ENCODE results near the gene PAPPA2. TPM values are rescaled to one million over a fixed set of nuclear protein-coding genes. Genes with fewer than 3 reads are reported as not detected.

Gene PAPPA2
- total RNA-seq, 2 experiments from 2014 or later: 0.03 to 0.05 TPM

DNA sequence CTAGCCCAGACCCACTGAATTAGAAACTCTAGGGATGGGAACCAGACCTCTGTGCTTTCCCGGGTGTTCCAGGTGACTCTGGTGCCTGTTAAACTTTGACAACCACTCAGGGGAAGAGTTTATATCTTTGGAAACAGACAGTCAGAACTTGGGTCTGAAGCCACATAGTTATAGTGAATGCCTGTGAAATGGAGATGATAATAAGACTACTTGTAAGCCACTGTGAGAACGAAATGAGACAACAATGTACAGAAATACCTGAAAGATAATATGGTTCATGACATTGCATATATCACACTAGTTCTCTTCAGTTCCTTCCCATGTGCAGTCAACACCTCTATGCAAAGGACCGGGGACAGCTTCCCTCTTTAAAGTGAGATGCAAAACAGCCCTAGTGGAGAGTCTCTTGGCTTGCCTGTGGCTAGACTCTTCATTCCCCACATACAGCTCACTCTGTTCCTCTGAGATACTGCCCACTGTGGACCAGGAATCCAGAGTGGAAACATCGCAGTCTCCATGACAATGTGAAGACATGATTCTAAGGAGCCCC, 414.1 kb downstream of the PAPPA2 start:
- H3K27ac Mint-ChIP-seq: no peak overlapping the region
- H3K4me1 Mint-ChIP-seq (ENCODE audit: low read depth): no peaks in the 10 kb centered on the region
- no peaks in the 10 kb centered on the region for H3K36me3 Mint-ChIP-seq (ENCODE audit: low read depth)
- H3K27me3 Mint-ChIP-seq (ENCODE audit: low read depth): no peaks in the 10 kb centered on the region
- H3K9me3 Mint-ChIP-seq (ENCODE audit: insufficient read depth): no peaks in the 10 kb centered on the region
- no peak for ATAC-seq
- POLR2A ChIA-PET: no interaction called here
- no peak for DNase-seq
- CTCF ChIA-PET: no interaction called here
- H3K4me3 Mint-ChIP-seq: no peak overlapping the region

DNA sequence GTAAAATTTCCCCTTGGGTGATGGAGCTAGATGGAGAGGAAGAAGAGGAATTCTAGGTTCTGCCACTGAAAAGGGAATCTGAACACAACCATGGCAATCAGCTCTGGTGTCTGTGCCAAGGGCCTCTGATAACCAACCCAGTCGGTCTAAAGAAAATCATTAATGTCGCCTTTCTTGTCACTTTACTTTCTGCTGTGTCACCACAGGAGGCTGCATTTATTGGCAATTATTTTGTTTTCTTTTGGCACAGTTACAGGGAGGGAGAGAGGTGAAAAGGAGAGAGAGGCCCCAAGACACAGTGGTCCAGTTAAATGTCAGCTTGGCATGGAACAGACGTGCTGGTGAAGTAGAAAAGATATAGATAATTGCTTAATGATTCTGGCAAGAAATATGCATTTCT, 414.6 kb downstream of the PAPPA2 start:
- ATAC-seq: no peak
- Mint-ChIP-seq H3K9me3 (ENCODE audit: insufficient read depth) (no peaks in the 10 kb centered on the region), H3K27me3 (ENCODE audit: low read depth) (no peaks in the 10 kb centered on the region), H3K4me1 (ENCODE audit: low read depth) (no peaks in the 10 kb centered on the region), H3K27ac (no peak overlapping the region), H3K4me3 (no peak overlapping the region), H3K36me3 (ENCODE audit: low read depth) (no peaks in the 10 kb centered on the region)
- DNase-seq: no peak
- ChIA-PET POLR2A (no interaction called here), CTCF (no interaction called here)

DNA sequence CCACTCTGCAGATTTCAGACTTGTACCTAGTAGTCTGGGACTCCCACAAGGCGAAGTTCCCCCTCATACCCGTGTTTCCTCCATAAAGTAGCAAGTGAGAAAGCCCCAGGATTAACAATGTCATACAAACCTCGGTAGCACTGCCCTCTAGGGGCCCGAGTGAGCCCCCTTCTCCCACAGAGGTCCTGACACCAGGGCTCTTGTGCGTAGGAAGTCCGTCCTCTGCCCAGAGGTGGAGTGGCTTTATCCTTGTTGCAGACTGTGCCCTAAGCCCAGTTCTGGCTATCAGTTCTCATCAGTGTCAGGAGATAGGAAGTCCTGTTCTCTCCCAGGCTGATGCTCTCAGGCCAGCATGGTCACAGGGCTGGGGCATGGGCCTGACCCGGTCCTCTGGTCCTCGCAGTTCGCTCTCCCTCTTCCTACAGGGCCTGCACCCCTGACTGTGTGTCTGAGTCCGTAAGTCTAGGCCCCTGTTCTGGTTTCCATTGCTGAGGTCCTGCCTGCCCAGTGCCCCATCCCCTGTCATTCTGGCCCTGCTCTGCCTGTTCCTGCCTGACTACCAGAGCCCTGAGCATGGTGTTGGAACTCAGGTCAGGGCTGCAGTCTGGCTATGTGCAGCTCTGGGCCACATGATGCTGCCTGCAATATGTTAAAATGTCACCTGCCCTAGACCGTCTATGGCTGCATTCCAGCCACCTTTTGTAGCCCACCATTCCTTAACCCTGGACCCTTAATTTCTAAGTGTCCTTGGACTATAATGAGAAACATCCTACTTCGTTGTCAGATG, 416.0 kb downstream of the PAPPA2 start:
- no peak for ATAC-seq

DNA sequence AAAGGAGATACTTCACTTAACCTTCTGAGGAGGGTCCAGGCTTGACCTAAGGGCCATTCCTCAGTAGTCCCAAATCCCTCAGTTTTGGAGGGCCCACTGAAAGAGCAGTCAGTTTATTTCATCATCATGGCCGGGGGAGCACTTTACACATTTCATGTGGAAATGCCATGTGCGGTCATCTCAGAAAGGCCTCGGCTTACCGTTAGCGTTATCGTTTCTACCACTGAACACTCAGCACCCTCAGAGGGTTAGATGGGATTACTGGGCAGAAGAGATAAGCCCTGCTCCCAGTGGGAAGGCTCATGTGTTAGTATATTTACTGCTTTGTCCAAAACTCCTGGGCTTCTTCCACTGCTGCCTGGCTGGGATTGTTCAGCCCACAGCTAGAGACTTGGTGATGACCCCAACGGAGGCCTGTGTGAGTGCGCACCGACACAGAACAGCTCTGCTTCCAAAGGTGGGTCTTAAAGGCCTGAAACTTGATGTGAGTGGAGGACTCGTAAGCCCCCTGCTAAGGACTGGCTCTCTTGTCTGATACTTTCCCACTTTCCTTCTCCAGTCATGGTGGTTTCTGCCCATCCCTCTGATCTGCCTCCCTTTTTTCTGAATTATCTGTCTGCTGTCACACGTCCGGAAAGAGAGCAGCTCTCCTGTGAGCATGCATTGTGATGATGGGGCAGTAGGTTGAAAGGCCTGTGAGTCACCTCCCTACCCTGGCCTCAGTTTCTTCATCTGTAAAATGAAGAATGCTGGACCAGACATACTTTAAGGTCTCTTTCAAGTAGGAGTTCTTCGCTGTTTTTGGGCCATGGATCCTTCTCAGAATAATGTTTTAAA, 417.0 kb downstream of the PAPPA2 start:
- Mint-ChIP-seq H3K27me3 (ENCODE audit: low read depth) (no peaks in the 10 kb centered on the region), H3K9me3 (ENCODE audit: insufficient read depth) (no peaks in the 10 kb centered on the region), H3K4me1 (ENCODE audit: low read depth) (no peaks in the 10 kb centered on the region), H3K36me3 (ENCODE audit: low read depth) (no peaks in the 10 kb centered on the region), H3K4me3 (no peak overlapping the region), H3K27ac (no peak overlapping the region)
- DNase-seq: no peak
- ATAC-seq: no peak
- ChIA-PET CTCF (interaction anchor here (1.1 kb wide), 1 partner anchor 320 kb away, joined by 3 read pairs; no protein-coding TSS in a partner anchor), POLR2A (no interaction called here)

More for the DNA sequence above, 416.0 kb downstream of the PAPPA2 start:
- ChIA-PET CTCF (interaction anchor here (1.1 kb wide), 1 partner anchor 319 kb away, joined by 3 read pairs; no protein-coding TSS in a partner anchor), POLR2A (no interaction called here)
- Mint-ChIP-seq H3K4me1 (ENCODE audit: low read depth) (no peaks in the 10 kb centered on the region), H3K4me3 (no peak overlapping the region), H3K9me3 (ENCODE audit: insufficient read depth) (no peaks in the 10 kb centered on the region), H3K36me3 (ENCODE audit: low read depth) (no peaks in the 10 kb centered on the region), H3K27ac (no peak overlapping the region), H3K27me3 (ENCODE audit: low read depth) (no peaks in the 10 kb centered on the region)
- no peak for DNase-seq

DNA sequence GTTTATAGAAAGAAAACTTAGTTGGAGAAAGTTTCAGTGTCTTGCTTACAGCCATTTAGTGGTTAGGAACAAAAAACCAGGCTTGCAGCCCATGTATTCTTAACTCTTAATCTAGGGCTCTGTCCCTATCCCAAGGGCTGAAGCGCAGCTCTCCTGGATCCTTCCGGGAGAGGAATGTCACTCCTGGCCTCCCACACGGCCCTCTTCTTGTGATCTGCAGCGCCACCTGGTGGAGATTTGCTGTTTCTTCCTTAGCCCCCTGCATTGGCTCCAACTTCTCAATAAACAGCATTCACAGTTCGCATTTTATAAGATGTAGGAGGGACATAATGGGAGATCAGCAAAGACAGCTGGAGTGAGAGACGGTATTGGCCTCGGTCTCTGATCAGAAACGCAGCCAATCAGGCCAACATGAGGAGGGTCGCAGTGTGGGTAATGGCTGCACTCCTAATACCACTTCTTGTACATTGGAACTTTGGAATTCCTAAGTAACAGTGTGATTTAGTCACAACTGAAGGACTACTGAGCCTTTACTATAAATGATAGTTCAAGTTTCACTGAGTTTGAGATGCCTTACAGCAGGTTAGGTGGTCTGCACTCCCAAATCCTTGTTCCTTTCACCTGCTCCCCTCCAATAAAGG, 418.1 kb downstream of the PAPPA2 start:
- Mint-ChIP-seq H3K36me3 (ENCODE audit: low read depth) (no peaks in the 10 kb centered on the region), H3K4me3 (no peak overlapping the region), H3K27me3 (ENCODE audit: low read depth) (no peaks in the 10 kb centered on the region), H3K4me1 (ENCODE audit: low read depth) (no peaks in the 10 kb centered on the region), H3K27ac (no peak overlapping the region), H3K9me3 (ENCODE audit: insufficient read depth) (no peaks in the 10 kb centered on the region)
- ChIA-PET CTCF (no interaction called here), POLR2A (no interaction called here)
- DNase-seq (peak; percentile 63), ATAC-seq (no peak)

DNA sequence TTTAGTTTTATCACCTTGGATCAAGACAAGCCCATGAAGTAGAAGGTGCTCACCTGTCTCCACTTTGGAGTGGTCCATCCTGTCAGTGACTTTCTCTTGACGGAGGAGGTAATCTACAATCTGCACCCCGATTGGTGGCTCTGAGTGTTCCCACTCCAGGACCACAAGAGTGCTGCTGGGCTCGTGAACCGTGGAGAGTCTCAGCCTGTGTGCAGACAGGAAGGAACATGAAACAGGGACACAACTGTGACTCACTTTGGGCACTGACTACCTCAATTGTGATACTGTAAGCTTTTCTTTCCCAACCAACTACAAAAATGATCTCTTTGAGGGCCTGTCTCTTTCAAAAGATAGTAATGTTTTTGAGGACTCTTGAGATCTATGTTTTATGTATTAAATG, 421.3 kb downstream of the PAPPA2 start:
- POLR2A ChIA-PET: no interaction called here
- no peaks in the 10 kb centered on the region for H3K4me1 Mint-ChIP-seq (ENCODE audit: low read depth)
- ATAC-seq (no peak), DNase-seq (no peak)
- CTCF ChIA-PET: no interaction called here
- H3K4me3 Mint-ChIP-seq: no peak overlapping the region
- no peaks in the 10 kb centered on the region for H3K36me3 Mint-ChIP-seq (ENCODE audit: low read depth)
- no peaks in the 10 kb centered on the region for H3K9me3 Mint-ChIP-seq (ENCODE audit: insufficient read depth)
- no peak overlapping the region for H3K27ac Mint-ChIP-seq
- H3K27me3 Mint-ChIP-seq (ENCODE audit: low read depth): no peaks in the 10 kb centered on the region

DNA sequence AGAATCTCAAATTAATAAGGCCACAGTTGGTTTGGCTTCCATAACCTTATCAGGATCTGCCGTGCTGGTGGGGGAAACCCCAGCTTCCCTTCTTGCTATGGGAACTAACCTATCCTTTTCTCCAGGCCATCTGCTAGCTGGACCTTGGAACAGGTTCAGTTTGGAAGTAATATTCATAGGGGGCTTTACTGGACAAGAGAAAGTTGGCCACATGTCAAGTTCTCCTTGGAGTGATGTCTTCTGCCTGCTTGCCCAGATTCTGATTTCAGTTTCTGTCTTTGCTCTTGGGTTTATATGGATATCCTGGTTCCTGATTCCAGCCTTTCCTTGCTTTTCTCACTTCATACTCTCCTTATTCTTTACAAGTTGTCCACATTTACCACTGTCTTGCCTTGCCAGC, 421.9 kb downstream of the PAPPA2 start:
- Mint-ChIP-seq H3K4me3 (no peak overlapping the region), H3K27ac (no peak overlapping the region), H3K4me1 (ENCODE audit: low read depth) (no peaks in the 10 kb centered on the region), H3K36me3 (ENCODE audit: low read depth) (no peaks in the 10 kb centered on the region), H3K27me3 (ENCODE audit: low read depth) (no peaks in the 10 kb centered on the region), H3K9me3 (ENCODE audit: insufficient read depth) (no peaks in the 10 kb centered on the region)
- ChIA-PET POLR2A (no interaction called here), CTCF (no interaction called here)
- no peak for ATAC-seq
- DNase-seq: no peak

DNA sequence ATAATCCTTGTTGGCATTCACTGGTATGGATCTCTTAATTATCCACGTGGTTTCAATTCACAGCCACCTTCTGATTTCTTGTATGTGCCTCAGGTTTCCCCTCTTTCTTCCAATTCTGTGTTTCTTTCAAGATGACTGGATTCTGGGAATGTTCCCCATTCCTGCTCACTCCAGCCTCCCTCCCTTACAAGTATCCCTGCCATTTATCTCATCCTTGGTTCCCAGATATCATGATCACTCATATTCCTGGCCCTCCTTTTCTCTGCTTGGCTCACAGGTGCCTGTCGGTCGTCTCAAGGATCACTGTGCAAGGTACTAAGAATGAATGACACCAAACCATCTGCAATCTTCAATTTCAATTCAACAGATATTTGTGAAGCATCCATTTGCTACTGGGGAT, 422.4 kb downstream of the PAPPA2 start:
- Mint-ChIP-seq H3K36me3 (ENCODE audit: low read depth) (no peaks in the 10 kb centered on the region), H3K4me1 (ENCODE audit: low read depth) (no peaks in the 10 kb centered on the region), H3K4me3 (no peak overlapping the region), H3K9me3 (ENCODE audit: insufficient read depth) (no peaks in the 10 kb centered on the region), H3K27me3 (ENCODE audit: low read depth) (no peaks in the 10 kb centered on the region), H3K27ac (no peak overlapping the region)
- CTCF ChIA-PET: no interaction called here
- ATAC-seq: no peak
- DNase-seq: no peak
- POLR2A ChIA-PET: no interaction called here

DNA sequence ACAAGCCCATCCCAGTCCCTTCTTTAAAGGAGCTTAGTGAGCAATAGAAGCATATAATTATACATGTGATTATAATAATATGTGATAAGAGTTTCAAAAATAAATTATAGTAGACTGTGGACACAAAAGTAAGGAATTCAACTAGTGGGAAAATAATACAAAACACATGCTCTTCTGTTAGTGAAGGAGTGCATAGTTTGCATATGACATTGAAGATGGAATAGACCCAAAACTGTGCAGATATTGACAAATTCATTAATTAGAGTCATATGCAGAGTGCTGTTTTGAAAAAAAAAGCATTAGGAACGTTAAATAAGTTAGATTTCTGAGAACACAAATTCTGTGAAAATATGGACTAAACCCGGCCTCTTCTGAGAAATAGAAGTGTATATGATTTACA, 422.8 kb downstream of the PAPPA2 start:
- Mint-ChIP-seq H3K4me3 (no peak overlapping the region), H3K4me1 (ENCODE audit: low read depth) (no peaks in the 10 kb centered on the region), H3K27me3 (ENCODE audit: low read depth) (no peaks in the 10 kb centered on the region), H3K9me3 (ENCODE audit: insufficient read depth) (no peaks in the 10 kb centered on the region), H3K36me3 (ENCODE audit: low read depth) (no peaks in the 10 kb centered on the region), H3K27ac (no peak overlapping the region)
- POLR2A ChIA-PET: no interaction called here
- CTCF ChIA-PET: no interaction called here
- DNase-seq (no peak), ATAC-seq (no peak)

DNA sequence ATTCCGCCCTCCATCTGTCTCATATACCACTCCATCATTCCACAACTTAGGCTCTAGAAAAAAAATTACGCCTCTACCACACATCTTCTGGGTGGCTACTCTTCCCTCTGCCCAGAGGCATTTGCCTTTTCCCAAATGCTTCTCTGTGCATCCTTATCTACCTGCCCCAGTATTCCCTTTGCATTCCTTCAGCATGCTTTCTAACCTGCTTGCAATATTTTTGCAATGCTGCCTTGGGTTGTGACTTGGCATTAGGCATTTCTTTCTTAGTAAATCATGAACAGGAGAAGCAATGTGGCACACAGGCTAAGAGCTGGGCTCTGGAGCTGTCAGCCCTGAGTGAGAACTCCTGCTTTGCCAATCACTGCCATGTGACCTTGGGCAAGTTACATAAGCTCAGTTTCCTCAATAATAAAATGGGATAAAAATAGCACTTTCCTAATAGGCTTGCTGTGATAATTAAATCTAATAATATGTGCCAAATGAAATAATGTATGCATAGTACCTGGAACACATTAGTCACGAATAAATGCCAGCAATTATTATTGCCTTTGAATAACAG, 425.6 kb downstream of the PAPPA2 start:
- ChIA-PET CTCF (no interaction called here), POLR2A (no interaction called here)
- Mint-ChIP-seq H3K27me3 (ENCODE audit: low read depth) (no peaks in the 10 kb centered on the region), H3K27ac (no peak overlapping the region), H3K4me3 (no peak overlapping the region), H3K36me3 (ENCODE audit: low read depth) (no peaks in the 10 kb centered on the region), H3K4me1 (ENCODE audit: low read depth) (no peaks in the 10 kb centered on the region), H3K9me3 (ENCODE audit: insufficient read depth) (no peaks in the 10 kb centered on the region)
- DNase-seq (no peak), ATAC-seq (no peak)

DNA sequence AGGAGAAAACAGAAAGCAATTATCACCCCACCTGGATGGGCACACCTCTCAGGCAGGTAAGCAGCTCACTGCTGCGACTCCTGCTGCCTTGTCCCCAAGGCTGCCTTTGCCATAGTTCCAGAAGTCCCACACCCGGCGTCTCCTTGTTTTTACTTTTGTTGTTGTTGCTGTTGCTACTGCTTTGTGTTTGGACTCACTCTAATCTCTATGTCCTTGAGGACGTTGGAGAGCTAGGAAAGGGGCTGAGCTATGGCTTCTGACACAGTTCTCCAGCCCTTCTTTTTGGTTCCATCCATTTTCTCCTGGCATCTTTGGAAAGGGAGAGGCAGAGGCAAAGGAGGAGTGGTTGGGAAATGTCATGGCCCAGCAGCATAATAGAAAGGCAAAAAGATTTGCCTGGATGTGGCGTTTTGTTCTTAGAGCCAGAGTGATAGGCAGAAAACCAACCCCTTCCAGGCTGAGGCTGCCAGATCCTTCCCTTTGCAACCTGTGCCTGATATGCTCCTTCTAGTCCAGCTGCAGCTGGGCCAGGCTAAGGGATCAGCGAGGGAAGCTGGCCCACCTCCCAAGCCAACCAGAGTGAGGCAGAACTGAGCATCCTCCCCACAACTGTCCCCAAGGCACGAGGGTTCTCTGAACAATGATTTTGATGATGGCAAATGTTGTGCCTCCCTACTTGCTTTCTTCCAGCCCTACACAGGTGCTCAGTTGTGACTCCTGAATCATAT, 430.8 kb downstream of the PAPPA2 start:
- POLR2A ChIA-PET: no interaction called here

More for the DNA sequence above, 430.8 kb downstream of the PAPPA2 start:
- ATAC-seq (no peak), DNase-seq (no peak)
- Mint-ChIP-seq H3K27me3 (ENCODE audit: low read depth) (no peaks in the 10 kb centered on the region), H3K27ac (no peak overlapping the region), H3K36me3 (ENCODE audit: low read depth) (no peaks in the 10 kb centered on the region), H3K9me3 (ENCODE audit: insufficient read depth) (no peaks in the 10 kb centered on the region), H3K4me3 (no peak overlapping the region), H3K4me1 (ENCODE audit: low read depth) (peaks cover 4% of the 10 kb centered on the region)
- CTCF ChIA-PET: no interaction called here
